Effector memory CD4-positive, alpha-beta T cell (primary cell): ENCODE measurements around the gene TPX2.
"Not testable (repeated sequence)": the region's sequence is repeated elsewhere in the genome, so short reads cannot be mapped to it uniquely, and the experiment has no call there.

Experiments used
- DNase-seq, 3 donors: peaks; one replicate each; pipeline ENCODE4 v3.0.0-alpha.2; 2020
- H3K27ac ChIP-seq: 2 replicates; pipeline ENCODE4 v1.7.0; 2013; ENCODE audit warnings: mild to moderate bottlenecking, low read length, moderate library complexity; ENCODE audit not compliant: insufficient read depth, poor library complexity, severe bottlenecking
- H3K27me3 ChIP-seq: replicated peaks from 2 replicates; pipeline ENCODE4 v1.7.0; 2013; ENCODE audit warnings: mild to moderate bottlenecking, low read length; ENCODE audit not compliant: insufficient read depth, control insufficient read depth, poor library complexity, severe bottlenecking
- H3K36me3 ChIP-seq: 2 replicates; pipeline ENCODE4 v1.7.0; 2013; ENCODE audit warnings: mild to moderate bottlenecking, low read length, moderate library complexity; ENCODE audit not compliant: control insufficient read depth, insufficient read depth
- H3K4me1 ChIP-seq: 2 replicates; pipeline ENCODE4 v1.7.0; 2013; ENCODE audit warnings: low read length, mild to moderate bottlenecking; ENCODE audit not compliant: control insufficient read depth, insufficient read depth, poor library complexity, severe bottlenecking
- H3K4me3 ChIP-seq: 2 replicates; pipeline ENCODE4 v1.7.0; 2013; ENCODE audit warnings: low read length, low read depth, mild to moderate bottlenecking; ENCODE audit not compliant: insufficient read depth, poor library complexity, severe bottlenecking
- H3K9me3 ChIP-seq: 2 replicates; pipeline ENCODE4 v1.7.0; 2013; ENCODE audit warnings: mild to moderate bottlenecking, low read length, moderate library complexity; ENCODE audit not compliant: control insufficient read depth

TPX2 gene

DNA sequence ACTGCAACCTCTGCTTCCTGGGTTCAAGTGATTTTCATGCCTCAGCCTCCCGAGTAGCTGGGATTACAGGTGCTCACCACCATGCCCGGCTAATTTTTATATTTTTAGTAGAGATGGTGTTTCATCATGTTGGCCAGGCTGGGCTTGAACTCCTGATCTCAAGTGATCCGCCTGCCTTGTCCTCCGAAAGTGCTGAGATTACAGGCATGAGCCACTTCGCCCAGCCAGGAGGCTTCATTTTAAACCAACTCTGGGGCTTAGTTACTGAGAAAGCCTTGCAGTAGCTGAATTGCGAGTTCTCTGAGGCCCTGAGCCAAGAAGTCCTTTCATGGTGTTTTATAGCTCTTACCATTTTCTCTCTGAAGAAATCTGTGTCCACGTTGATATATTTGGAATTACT lies 75.1 kb downstream of the TPX2 start:
- not testable (repeated sequence) for H3K27me3 ChIP-seq, H3K27ac ChIP-seq, DNase-seq, H3K4me1 ChIP-seq, H3K4me3 ChIP-seq, H3K36me3 ChIP-seq, H3K9me3 ChIP-seq

DNA sequence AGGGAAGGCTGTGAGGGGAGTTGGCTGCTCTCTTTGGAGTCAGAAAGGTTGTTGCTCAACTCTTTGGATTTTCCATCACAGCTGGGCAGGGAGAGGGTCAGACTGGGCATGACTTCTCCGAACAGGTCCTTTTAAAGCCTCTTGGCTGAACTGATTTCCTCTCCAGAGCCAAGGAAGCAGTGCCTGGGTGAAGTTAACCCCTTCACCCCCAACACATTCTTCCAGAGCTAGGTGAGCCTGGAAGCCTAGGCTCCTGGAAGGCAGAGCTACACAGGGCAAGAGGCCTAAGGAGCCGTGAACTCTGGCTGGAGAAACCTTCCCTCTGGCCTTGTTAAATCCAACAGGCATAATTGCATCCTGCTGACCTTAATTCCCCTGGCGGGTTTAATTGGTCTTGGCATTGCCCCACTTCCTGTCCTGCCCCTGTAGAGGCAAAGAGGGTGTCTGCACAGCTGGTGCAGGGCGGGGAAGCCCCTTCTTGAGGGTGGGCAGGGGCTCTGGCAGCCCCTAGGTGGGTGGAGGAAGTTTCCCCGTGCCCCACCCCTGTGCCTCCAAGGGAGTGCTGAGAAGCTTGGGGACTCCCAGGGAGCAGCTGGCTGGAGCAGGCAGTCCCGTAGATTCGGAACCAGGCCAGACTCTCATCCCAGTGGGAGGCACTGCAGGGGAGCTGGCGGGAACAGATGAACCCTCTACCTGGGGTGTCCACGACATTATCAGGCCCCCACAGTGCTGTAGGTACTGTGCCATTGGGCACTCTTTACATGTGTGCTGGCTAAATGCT lies 76.5 kb downstream of the TPX2 start:
- Histone ChIP-seq H3K36me3 (no peaks in the 10 kb centered on the region), H3K9me3 (no peaks in the 10 kb centered on the region)

DNA sequence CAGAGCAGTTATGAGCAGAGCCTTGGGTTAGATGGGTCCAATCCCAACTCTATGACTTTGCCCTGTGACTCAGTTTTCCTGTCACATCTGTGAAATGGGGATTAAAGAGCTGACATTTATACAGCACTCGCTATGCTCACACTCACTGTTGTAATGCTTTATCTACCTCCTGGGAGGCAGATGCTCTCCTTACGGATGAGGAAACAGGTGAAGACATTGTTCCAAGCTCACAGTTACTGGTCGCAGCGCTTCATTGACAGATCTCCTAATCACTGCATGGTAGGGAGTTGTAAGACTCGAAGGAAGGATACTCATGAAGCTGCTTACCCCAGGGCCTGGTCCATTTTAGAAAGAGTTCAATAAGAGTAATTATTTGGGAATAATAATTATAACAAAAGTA lies 77.1 kb downstream of the TPX2 start:
- no peak for DNase-seq
- no peaks in the 10 kb centered on the region for H3K27me3 ChIP-seq
- no peaks in the 10 kb centered on the region for H3K4me1 ChIP-seq
- no peaks in the 10 kb centered on the region for H3K9me3 ChIP-seq
- H3K27ac ChIP-seq = no peak overlapping the region
- H3K4me3 ChIP-seq = no peak overlapping the region
- H3K36me3 ChIP-seq = no peaks in the 10 kb centered on the region

More for the DNA sequence above, 76.5 kb downstream of the TPX2 start:
- no peak for DNase-seq
- Histone ChIP-seq H3K4me1 (no peaks in the 10 kb centered on the region), H3K27ac (no peak overlapping the region), H3K27me3 (no peaks in the 10 kb centered on the region), H3K4me3 (no peak overlapping the region)

DNA sequence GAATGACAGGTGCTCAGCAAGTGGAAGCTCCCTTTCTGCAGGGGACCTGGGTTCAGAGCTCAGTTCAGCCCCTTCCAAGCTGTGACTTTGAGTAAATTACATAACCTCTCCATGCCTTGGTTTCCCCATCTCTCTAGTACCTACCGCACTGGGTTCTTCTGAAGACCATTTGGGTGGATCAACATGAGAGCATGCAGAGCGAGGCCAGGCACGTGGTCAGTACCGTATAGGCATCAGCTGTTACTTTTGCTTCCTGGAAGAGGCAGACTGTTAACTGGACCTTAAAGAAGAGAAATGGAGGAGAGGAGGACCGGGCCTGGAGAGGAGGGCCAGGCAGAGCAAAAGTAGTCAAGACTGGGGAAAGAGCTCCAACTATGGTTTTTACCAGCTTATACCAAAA lies 78.4 kb downstream of the TPX2 start:
- Histone ChIP-seq H3K4me1 (no peaks in the 10 kb centered on the region), H3K27ac (no peak overlapping the region), H3K4me3 (no peak overlapping the region), H3K9me3 (no peaks in the 10 kb centered on the region), H3K36me3 (no peaks in the 10 kb centered on the region), H3K27me3 (no peaks in the 10 kb centered on the region)
- DNase-seq = no peak

DNA sequence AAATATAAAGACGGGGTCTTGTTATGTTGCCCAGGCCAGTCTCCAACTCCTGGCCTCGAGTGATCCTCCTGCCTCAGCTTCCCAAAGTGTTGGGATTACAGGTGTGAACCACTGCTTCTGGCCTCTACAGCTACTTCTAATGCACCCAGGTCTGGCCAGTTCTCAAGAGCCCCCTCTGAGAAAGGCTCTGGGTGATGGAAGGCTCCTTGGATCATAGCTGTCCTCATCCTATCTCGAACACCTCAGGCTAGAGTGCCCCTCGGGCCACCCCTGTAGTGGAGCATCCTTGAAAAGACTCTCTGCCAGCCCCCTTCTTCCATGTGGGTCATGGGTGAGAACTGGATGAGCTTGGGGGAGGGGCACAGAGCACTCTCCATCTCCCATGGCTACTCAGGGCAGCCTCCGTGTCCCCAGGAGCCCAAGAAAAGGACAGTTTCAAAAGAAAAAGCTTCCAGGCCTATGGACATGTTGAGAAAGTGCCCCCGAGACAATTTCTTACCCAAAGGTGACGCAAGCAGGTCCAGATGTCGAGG lies 79.4 kb downstream of the TPX2 start:
- DNase-seq = no peak
- H3K4me3 ChIP-seq = no peak overlapping the region

DNA sequence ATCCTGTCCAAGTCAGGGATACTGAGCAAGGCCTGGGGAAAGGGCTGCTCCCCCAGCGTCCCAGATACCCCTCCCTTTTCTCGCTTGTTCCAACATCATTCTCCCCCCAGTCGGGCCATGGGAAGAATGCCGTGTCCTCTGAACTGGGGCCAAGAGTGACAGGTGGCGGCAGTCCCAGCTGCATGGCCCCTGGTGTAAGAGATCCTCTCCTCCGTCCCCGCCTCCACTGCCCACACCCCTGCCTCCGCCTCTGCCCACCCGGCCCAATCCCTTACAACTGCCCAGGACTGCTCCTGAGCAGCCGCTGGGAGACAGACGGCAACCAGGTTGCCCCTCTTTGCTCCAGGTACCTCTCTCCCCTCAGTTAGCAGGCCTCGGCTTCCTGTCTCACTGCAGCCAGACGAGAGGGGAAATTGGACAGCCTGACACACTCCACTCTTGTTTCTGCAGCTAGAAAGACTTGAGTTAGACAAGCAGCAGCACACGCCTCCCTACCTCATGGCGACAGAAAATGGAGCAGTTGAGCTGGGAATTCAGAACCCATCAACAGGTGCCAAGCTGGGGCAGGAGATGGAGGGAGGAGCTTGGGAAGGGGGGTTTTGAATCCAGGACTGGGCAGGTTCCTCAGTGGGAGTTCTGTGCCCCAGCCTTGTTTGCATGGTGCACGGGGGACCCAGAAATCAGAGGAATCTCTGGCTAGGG lies 80.1 kb downstream of the TPX2 start, which contains the start of gene MYLK2:
Gene MYLK2, plus strand, starts transcription at position 274 of the 702 bp plus-strand sequence. Its CDS starts 225 bp downstream, at position 499.
- no peak for DNase-seq
- Histone ChIP-seq H3K27me3 (no peaks in the 10 kb centered on the region), H3K4me3 (no peak within 1 kb of the TSS), H3K4me1 (peaks cover 3% of the 10 kb centered on the region), H3K9me3 (no peaks in the 10 kb centered on the region), H3K27ac (no peak within 1 kb of the TSS), H3K36me3 (no peaks in the 10 kb centered on the region)

More for the DNA sequence above, 79.4 kb downstream of the TPX2 start:
- Histone ChIP-seq H3K4me1 (peaks cover 3% of the 10 kb centered on the region), H3K27me3 (no peaks in the 10 kb centered on the region), H3K27ac (no peak overlapping the region), H3K9me3 (no peaks in the 10 kb centered on the region), H3K36me3 (no peaks in the 10 kb centered on the region)

DNA sequence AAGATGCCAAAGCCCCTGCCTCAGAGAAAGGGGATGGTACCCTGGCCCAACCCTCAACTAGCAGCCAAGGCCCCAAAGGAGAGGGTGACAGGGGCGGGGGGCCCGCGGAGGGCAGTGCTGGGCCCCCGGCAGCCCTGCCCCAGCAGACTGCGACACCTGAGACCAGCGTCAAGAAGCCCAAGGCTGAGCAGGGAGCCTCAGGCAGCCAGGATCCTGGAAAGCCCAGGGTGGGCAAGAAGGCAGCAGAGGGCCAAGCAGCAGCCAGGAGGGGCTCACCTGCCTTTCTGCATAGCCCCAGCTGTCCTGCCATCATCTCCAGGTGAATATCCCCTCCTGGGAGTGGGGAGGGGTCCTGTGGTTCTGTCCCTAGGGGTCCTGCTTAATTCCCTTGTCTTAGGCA lies 81.1 kb downstream of the TPX2 start:
- Histone ChIP-seq H3K27ac (no peak overlapping the region), H3K36me3 (no peaks in the 10 kb centered on the region), H3K4me3 (no peak overlapping the region), H3K27me3 (no peaks in the 10 kb centered on the region), H3K9me3 (no peaks in the 10 kb centered on the region), H3K4me1 (peaks cover 3% of the 10 kb centered on the region)
- DNase-seq = no peak

DNA sequence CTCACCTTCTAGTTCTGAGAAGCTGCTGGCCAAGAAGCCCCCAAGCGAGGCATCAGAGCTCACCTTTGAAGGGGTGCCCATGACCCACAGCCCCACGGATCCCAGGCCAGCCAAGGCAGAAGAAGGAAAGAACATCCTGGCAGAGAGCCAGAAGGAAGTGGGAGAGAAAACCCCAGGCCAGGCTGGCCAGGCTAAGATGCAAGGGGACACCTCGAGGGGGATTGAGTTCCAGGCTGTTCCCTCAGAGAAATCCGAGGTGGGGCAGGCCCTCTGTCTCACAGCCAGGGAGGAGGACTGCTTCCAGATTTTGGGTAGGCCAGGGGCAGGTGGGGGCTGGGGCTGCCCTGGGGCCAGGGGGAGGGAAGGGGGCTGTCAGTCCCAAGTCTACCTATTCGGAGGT lies 82.3 kb downstream of the TPX2 start:
- no peaks in the 10 kb centered on the region for H3K27me3 ChIP-seq
- DNase-seq = no peak
- no peaks in the 10 kb centered on the region for H3K9me3 ChIP-seq

DNA sequence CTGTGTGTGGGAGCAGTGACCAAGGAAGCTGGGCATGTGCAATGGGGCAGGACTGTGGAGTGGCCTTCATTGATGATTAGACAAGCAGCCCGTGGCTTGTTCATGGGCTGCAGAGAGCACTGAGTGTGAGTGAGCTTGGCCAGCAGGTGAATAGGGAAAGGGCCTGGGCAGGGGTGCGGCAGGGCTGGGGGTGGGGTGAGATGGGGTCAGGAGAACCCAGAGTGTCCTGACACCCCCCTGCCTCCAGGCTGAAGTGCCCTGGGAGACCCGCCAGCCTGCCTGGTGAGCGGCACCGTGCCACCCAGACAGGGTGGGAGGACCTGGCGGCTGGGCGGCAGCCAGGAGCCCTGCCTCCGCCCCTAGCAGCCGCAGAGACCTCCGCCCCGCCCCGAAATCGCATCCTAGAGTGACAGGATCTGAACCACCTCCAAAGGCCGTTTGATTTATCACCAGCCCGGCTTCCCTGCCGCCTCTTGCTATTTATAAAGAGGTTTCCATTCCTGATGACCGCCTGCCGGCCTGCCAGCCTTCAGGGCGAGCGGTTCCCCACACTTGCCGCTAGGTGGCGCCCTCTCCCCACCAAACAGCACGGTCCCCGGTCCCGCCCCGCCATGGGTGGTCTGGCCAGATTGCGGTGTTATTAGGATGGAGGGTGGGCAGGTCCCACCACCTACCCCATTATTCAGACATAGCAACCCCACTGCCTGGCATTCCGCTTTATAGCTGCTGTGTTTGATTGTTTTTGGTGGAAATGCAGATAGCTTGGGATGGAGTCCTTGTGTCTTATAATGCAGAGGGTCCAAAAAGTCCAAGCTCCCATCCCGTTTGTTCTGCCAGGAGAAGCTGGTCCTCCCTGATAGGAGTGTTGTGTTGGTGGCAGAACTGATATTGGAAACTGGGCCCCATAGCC lies 83.6 kb downstream of the TPX2 start:
- Histone ChIP-seq H3K36me3 (no peaks in the 10 kb centered on the region), H3K9me3 (no peaks in the 10 kb centered on the region), H3K27me3 (no peaks in the 10 kb centered on the region), H3K4me1 (peaks cover 3% of the 10 kb centered on the region), H3K27ac (no peak overlapping the region), H3K4me3 (no peak overlapping the region)
- DNase-seq = peak; percentile 42 to 65 (median 59)

More for the DNA sequence above, 82.3 kb downstream of the TPX2 start:
- no peak overlapping the region for H3K27ac ChIP-seq
- no peaks in the 10 kb centered on the region for H3K36me3 ChIP-seq
- peaks cover 3% of the 10 kb centered on the region for H3K4me1 ChIP-seq
- H3K4me3 ChIP-seq = no peak overlapping the region
